ENCODE measurements around the gene SLC23A2. TPM values are rescaled to one million over a fixed set of nuclear protein-coding genes. Genes with fewer than 3 reads are reported as not detected.

Gene SLC23A2
- total RNA-seq, 2 experiments from 2014 or later, result 14.3 to 25.7 TPM

DNA sequence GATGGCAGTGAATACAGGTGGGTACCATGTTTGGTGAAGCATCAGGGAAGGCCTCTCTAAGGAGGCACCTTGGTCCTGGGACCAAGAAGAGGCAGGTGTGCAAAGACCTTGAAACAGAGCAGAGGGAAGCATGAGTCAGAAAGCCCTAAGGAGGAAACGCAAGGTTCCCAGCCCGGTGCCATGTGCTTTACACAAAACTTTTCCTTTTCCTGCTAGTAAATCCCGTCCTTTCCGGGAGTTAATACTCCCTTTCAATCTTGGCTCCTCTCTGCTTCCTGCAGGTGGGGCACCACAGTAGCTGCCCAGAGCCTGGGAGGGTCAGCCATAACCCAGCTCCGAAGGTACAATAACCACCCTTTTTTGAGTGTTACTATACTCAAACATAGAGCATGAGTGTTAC is 19.4 kb upstream of the SLC23A2 start:
- no peak overlapping the region for H3K4me2 ChIP-seq (ENCODE audit: low read length)
- BruUV-seq (replicated peaks), result no TSS peak
- POLR2A ChIA-PET, result no interaction called here
- H2AFZ ChIP-seq (ENCODE audit: low read length), result no peak overlapping the region
- DNase-seq (ENCODE audit: low spot score), result no peak
- TF ChIP-seq, protein P1, sequence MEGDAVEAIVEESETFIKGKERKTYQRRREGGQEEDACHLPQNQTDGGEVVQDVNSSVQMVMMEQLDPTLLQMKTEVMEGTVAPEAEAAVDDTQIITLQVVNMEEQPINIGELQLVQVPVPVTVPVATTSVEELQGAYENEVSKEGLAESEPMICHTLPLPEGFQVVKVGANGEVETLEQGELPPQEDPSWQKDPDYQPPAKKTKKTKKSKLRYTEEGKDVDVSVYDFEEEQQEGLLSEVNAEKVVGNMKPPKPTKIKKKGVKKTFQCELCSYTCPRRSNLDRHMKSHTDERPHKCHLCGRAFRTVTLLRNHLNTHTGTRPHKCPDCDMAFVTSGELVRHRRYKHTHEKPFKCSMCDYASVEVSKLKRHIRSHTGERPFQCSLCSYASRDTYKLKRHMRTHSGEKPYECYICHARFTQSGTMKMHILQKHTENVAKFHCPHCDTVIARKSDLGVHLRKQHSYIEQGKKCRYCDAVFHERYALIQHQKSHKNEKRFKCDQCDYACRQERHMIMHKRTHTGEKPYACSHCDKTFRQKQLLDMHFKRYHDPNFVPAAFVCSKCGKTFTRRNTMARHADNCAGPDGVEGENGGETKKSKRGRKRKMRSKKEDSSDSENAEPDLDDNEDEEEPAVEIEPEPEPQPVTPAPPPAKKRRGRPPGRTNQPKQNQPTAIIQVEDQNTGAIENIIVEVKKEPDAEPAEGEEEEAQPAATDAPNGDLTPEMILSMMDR (conservative IDR thresholded peaks at IDR 0.05; ENCODE audit: low read length), result no peak
- TF ChIP-seq EZH2phosphoT487 (IDR thresholded peaks at IDR 0.05; ENCODE audit: borderline replicate concordance, low read depth, low read length), result no peak
- CTCF ChIA-PET (ENCODE audit: unreplicated experiment), result no interaction called here
- intact Hi-C loops (cut with micrococcal nuclease; ENCODE audit: unreplicated experiment), result no loop called here
- H3K27ac ChIP-seq (ENCODE audit: low read depth, low read length, poor library complexity, severe bottlenecking), result no peak overlapping the region
- H3K4me3 ChIP-seq (ENCODE audit: low read depth, low read length, poor library complexity, severe bottlenecking), result no peak overlapping the region
- H3K79me2 ChIP-seq (ENCODE audit: insufficient read depth, low read depth, low read length), result no peaks in the 10 kb centered on the region
- H4K20me1 ChIP-seq (ENCODE audit: insufficient read depth, low read length), result no peaks in the 10 kb centered on the region
- H3K4me1 ChIP-seq (ENCODE audit: insufficient read depth, low read length, poor library complexity, severe bottlenecking), result no peaks in the 10 kb centered on the region
- H3K9me3 ChIP-seq (ENCODE audit: low read length), result no peaks in the 10 kb centered on the region
- no peaks in the 10 kb centered on the region for H3K9me2 ChIP-seq (ENCODE audit: insufficient read depth, low read length)
- H3K36me3 ChIP-seq (ENCODE audit: insufficient read depth, low read length), result no peaks in the 10 kb centered on the region

DNA sequence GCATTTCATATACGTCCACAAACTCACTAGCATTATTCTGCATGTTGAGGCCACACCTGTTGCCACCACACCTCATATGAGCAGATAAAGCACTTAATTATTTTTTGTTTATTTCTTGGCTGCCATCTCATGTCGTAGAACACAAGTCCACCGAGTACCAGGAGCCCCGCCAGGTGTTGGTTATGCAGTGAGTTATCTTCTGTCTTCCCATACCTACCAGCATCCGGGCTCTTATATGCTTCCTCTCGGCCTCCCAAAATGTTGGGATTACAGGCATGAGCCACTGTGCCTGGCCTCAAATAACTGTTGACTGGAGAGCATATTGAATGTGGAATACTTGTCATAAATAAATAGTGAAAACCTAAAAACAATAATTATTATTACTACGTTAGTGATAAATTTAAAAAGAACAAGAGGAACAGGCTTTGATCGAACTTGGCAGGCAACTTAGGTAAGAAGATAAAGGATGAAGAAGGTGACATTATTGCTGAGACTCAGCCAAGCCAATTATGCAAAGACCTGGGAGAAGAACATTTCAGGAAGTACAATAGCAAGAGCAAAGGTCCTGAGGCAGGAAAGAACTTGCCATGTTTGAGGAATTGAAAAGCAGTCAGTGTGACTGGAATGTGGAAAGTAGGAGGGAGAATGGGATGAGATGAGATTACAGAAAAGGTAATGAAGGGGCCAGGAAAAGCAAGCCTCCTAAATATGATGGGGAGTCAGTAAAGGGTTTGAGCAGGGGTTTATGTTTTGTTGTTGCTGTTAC is 12.6 kb upstream of the SLC23A2 start:
- H3K27ac ChIP-seq (ENCODE audit: low read depth, low read length, poor library complexity, severe bottlenecking), result no peak overlapping the region
- H3K4me3 ChIP-seq (ENCODE audit: low read depth, low read length, poor library complexity, severe bottlenecking), result no peak overlapping the region
- CTCF ChIA-PET (ENCODE audit: unreplicated experiment), result no interaction called here
- BruUV-seq (replicated peaks), result no TSS peak
- TF ChIP-seq, protein P1 (conservative IDR thresholded peaks at IDR 0.05; ENCODE audit: low read length), result no peak
- no peaks in the 10 kb centered on the region for H3K9me3 ChIP-seq (ENCODE audit: low read length)
- H3K4me1 ChIP-seq (ENCODE audit: insufficient read depth, low read length, poor library complexity, severe bottlenecking), result peaks cover 11% of the 10 kb centered on the region
- H3K36me3 ChIP-seq (ENCODE audit: insufficient read depth, low read length), result no peaks in the 10 kb centered on the region
- H3K4me2 ChIP-seq (ENCODE audit: low read length), result no peak overlapping the region
- POLR2A ChIA-PET, result no interaction called here
- no peak overlapping the region for H2AFZ ChIP-seq (ENCODE audit: low read length)
- H3K9me2 ChIP-seq (ENCODE audit: insufficient read depth, low read length), result no peaks in the 10 kb centered on the region
- intact Hi-C loops (cut with micrococcal nuclease; ENCODE audit: unreplicated experiment), result no loop called here
- no peaks in the 10 kb centered on the region for H4K20me1 ChIP-seq (ENCODE audit: insufficient read depth, low read length)
- no peaks in the 10 kb centered on the region for H3K79me2 ChIP-seq (ENCODE audit: insufficient read depth, low read depth, low read length)
- DNase-seq (ENCODE audit: low spot score), result no peak

DNA sequence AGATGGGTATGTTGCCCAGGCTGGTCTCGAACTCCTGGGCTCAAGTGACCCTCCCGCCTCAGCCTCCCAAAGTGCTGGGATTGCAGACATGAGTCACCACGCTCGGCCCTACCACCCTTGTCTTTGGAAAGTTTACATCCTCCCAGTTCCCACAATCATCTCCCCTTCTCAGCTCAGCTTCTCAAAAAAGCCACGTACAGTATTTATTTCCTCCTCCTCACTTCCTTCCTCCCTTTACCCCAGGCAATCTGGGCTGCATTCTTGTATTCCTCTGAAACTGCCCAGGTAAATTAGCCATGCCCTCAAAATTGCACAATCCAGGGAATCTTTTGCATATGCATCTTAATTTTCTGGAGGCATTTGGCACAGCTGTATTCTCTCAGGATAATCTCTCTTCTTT is 7.4 kb upstream of the SLC23A2 start:
- Histone ChIP-seq H3K36me3 (ENCODE audit: insufficient read depth, low read length) (no peaks in the 10 kb centered on the region), H3K9me3 (ENCODE audit: low read length) (no peaks in the 10 kb centered on the region), H3K9me2 (ENCODE audit: insufficient read depth, low read length) (no peaks in the 10 kb centered on the region), H3K27ac (ENCODE audit: low read depth, low read length, poor library complexity, severe bottlenecking) (no peak overlapping the region), H3K4me2 (ENCODE audit: low read length) (no peak overlapping the region), H3K4me3 (ENCODE audit: low read depth, low read length, poor library complexity, severe bottlenecking) (no peak overlapping the region), H3K4me1 (ENCODE audit: insufficient read depth, low read length, poor library complexity, severe bottlenecking) (peaks cover 16% of the 10 kb centered on the region), H3K79me2 (ENCODE audit: insufficient read depth, low read depth, low read length) (no peaks in the 10 kb centered on the region), H4K20me1 (ENCODE audit: insufficient read depth, low read length) (no peaks in the 10 kb centered on the region), H2AFZ (ENCODE audit: low read length) (no peak overlapping the region)
- ChIA-PET CTCF (ENCODE audit: unreplicated experiment) (no interaction called here), POLR2A (interaction anchor here (1.1 kb wide), 1 partner anchor 31 kb away, joined by 4 read pairs; no protein-coding TSS in a partner anchor)
- BruUV-seq (replicated peaks), result no TSS peak
- no peak for TF ChIP-seq EZH2phosphoT487 (IDR thresholded peaks at IDR 0.05; ENCODE audit: borderline replicate concordance, low read depth, low read length)
- TF ChIP-seq, protein P1 (conservative IDR thresholded peaks at IDR 0.05; ENCODE audit: low read length), result no peak
- intact Hi-C loops (cut with micrococcal nuclease; ENCODE audit: unreplicated experiment), result no loop called here
- no peak for DNase-seq (ENCODE audit: low spot score)
